Fibroblast of lung (primary cell): Measurements from ENCODE around the gene ERCC8. TPM values are rescaled to one million over a fixed set of nuclear protein-coding genes. Genes with fewer than 3 reads are reported as not detected.

ENCODE experiments used
- DNase-seq, 2 donors: peaks; one replicate each; pipeline versions ENCODE4 v3.0.0 to v3.0.0-alpha.2; 2010; ENCODE audit warnings: low read depth in 2 of 2
- H2AFZ ChIP-seq: 2 replicates; pipeline ENCODE4 v1.5.1; 2012; ENCODE audit warnings: low read length, control low read depth, inconsistent platforms
- H3K27ac ChIP-seq: 2 replicates; pipeline ENCODE4 v1.5.1; 2011; ENCODE audit warnings: low read length, control low read depth; ENCODE audit not compliant: insufficient read depth
- H3K27me3 ChIP-seq: 2 replicates; pipeline ENCODE4 v1.5.1; 2011; ENCODE audit warnings: mild to moderate bottlenecking, low read length; ENCODE audit not compliant: control insufficient read depth, insufficient read depth
- H3K36me3 ChIP-seq: 2 replicates; pipeline ENCODE4 v1.5.1; 2011; ENCODE audit warnings: low read length; ENCODE audit not compliant: control insufficient read depth, insufficient read depth
- H3K4me1 ChIP-seq: 2 replicates; pipeline ENCODE4 v1.5.1; 2011; ENCODE audit warnings: low read length; ENCODE audit not compliant: control insufficient read depth, insufficient read depth; ENCODE audit errors: extremely low read depth
- H3K4me2 ChIP-seq: 2 replicates; pipeline ENCODE4 v1.5.1; 2011; ENCODE audit warnings: low read length, control low read depth; ENCODE audit not compliant: insufficient read depth; ENCODE audit errors: extremely low read depth
- H3K4me3 ChIP-seq, 4 experiments: fragments of 200-600 bp in 1 of 4; sonication (generic) in 1 of 4; replicated peaks in 1 of 4; 2 replicates each; pipeline ENCODE4 v1.5.1; 2011 to 2016; ENCODE audit warnings: low read length in 4 of 4, low read depth in 3 of 4, mild to moderate bottlenecking in 3 of 4, control low read depth in 2 of 4, inconsistent platforms in 1 of 4, mixed read lengths in 1 of 4; ENCODE audit not compliant: insufficient read depth in 1 of 4; ENCODE audit errors: control extremely low read depth in 1 of 4
- H3K79me2 ChIP-seq: 2 replicates; pipeline ENCODE4 v1.5.1; 2012; ENCODE audit warnings: mild to moderate bottlenecking, low read length, inconsistent platforms; ENCODE audit not compliant: control insufficient read depth, insufficient read depth
- H3K9ac ChIP-seq: 2 replicates; pipeline ENCODE4 v1.5.1; 2011; ENCODE audit warnings: mild to moderate bottlenecking, low read length, control low read depth; ENCODE audit not compliant: insufficient read depth
- H3K9me3 ChIP-seq: 2 replicates; pipeline ENCODE4 v1.5.1; 2012; ENCODE audit warnings: low read depth, low read length; ENCODE audit not compliant: control insufficient read depth, insufficient read depth
- H4K20me1 ChIP-seq: 2 replicates; pipeline ENCODE4 v1.5.1; 2011; ENCODE audit warnings: low read length; ENCODE audit not compliant: control insufficient read depth, insufficient read depth; ENCODE audit errors: extremely low read depth
- CTCF ChIP-seq, 2 donors: IDR thresholded peaks in 1 of 2; conservative IDR thresholded peaks in 1 of 2; 1 replicate in 1 of 2; 2 replicates in 1 of 2; pipeline ENCODE4 v1.5.1; 2011 to 2012; ENCODE audit warnings: low read length in 2 of 2, control low read depth in 1 of 2, inconsistent platforms in 1 of 2, low read depth in 1 of 2, mild to moderate bottlenecking in 1 of 2
- EZH2 ChIP-seq: IDR thresholded peaks from 2 replicates; pipeline ENCODE4 v1.5.1; 2012; ENCODE audit warnings: low read length, control low read depth, mild to moderate bottlenecking; ENCODE audit errors: missing control alignments
- polyA plus RNA-seq, 2 donors: library from polyadenylated mRNA; depleted of rRNA in 1 of 2; stranded (reverse) in 1 of 2; unstranded in 1 of 2; fragments of >200 nt; gene quantifications; 2 replicates each; pipeline ENCODE4 v1.2.1, GENCODE V29; 2011 to 2012; ENCODE audit warnings: missing spikeins in 1 of 2
- total RNA-seq: library from RNA; depleted of rRNA; stranded (reverse); fragments of >200 nt; gene quantifications from 2 replicates; pipeline ENCODE4 v1.2.1, GENCODE V29; 2014

Gene ERCC8
- total and polyA plus RNA-seq, 2 donors (not counting 1 experiment from before 2014, with no cell fraction given) = 16.3 to 23.7 TPM

- DNase-seq = peak; percentile 7 to 58
- Histone ChIP-seq H2AFZ (no peak overlapping the region), H3K27me3 (no peaks in the 10 kb centered on the region), H3K4me2 (no peak overlapping the region), H3K9me3 (no peaks in the 10 kb centered on the region), H3K27ac (no peak overlapping the region), H3K79me2 (peaks cover 8% of the 10 kb centered on the region), H4K20me1 (no peaks in the 10 kb centered on the region), H3K4me1 (no peaks in the 10 kb centered on the region), H3K9ac (no peak overlapping the region), H3K4me3 (no peak overlapping the region), H3K36me3 (no peaks in the 10 kb centered on the region)
- TF ChIP-seq CTCF (conservative IDR thresholded peaks at IDR 0.05 in 1 of 2, IDR thresholded peaks at IDR 0.05 in 1 of 2; ENCODE audit: low read depth in 1 of 2, low read length in 2 of 2) (no peak), EZH2 (no peak)
Measured at GRCh38 chr5:60959156-60959555, 14.3 kb upstream of the ERCC8 start.

- H3K27ac ChIP-seq = no peak overlapping the region
- H3K9ac ChIP-seq = no peak overlapping the region
- no peaks in the 10 kb centered on the region for H4K20me1 ChIP-seq
- no peak overlapping the region for H3K4me2 ChIP-seq
- H3K4me3 ChIP-seq = no peak overlapping the region
- TF ChIP-seq EZH2 = no peak
- H3K79me2 ChIP-seq = peaks cover 13% of the 10 kb centered on the region
- no peaks in the 10 kb centered on the region for H3K9me3 ChIP-seq
- H3K27me3 ChIP-seq = no peaks in the 10 kb centered on the region
- no peaks in the 10 kb centered on the region for H3K4me1 ChIP-seq
- no peaks in the 10 kb centered on the region for H3K36me3 ChIP-seq
- no peak for DNase-seq
- no peak overlapping the region for H2AFZ ChIP-seq
Measured at GRCh38 chr5:60958712-60959111, 13.8 kb upstream of the ERCC8 start.

- Histone ChIP-seq H3K9ac (no peak overlapping the region), H2AFZ (no peak overlapping the region), H3K79me2 (peaks cover 15% of the 10 kb centered on the region), H3K36me3 (no peaks in the 10 kb centered on the region), H4K20me1 (no peaks in the 10 kb centered on the region), H3K9me3 (no peaks in the 10 kb centered on the region), H3K4me3 (no peak overlapping the region), H3K27ac (no peak overlapping the region), H3K4me1 (no peaks in the 10 kb centered on the region), H3K4me2 (no peak overlapping the region), H3K27me3 (no peaks in the 10 kb centered on the region)
- TF ChIP-seq EZH2 (no peak), CTCF (conservative IDR thresholded peaks at IDR 0.05 in 1 of 2, IDR thresholded peaks at IDR 0.05 in 1 of 2; ENCODE audit: low read depth in 1 of 2, low read length in 2 of 2) (no peak)
- no peak for DNase-seq
Measured at GRCh38 chr5:60958088-60958487, 13.2 kb upstream of the ERCC8 start.
